Measurements from ENCODE around the gene MXD3.

GRCh38 chr5:177354711-177355110 is 43.0 kb upstream of the MXD3 start:
- TF ChIP-seq TOX (CRISPR knock-in tag; IDR thresholded peaks at IDR 0.05; ENCODE audit: borderline replicate concordance) (no peak), RARB (CRISPR knock-in tag; IDR thresholded peaks at IDR 0.05) (no peak), ZFP30 (CRISPR knock-in tag; IDR thresholded peaks at IDR 0.05) (no peak), ZFP3 (CRISPR knock-in tag; IDR thresholded peaks at IDR 0.05) (no peak), CREB5 (CRISPR knock-in tag; IDR thresholded peaks at IDR 0.05; ENCODE audit: low read depth) (no peak), CSDC2 (CRISPR knock-in tag; IDR thresholded peaks at IDR 0.05) (no peak), PPARA (CRISPR knock-in tag; IDR thresholded peaks at IDR 0.05; ENCODE audit: borderline replicate concordance) (no peak), ISL1 (CRISPR knock-in tag; IDR thresholded peaks at IDR 0.05) (no peak), POU6F1 (CRISPR knock-in tag; IDR thresholded peaks at IDR 0.05; ENCODE audit: borderline replicate concordance, low read depth) (no peak), ZNF8 (CRISPR knock-in tag; IDR thresholded peaks at IDR 0.05) (no peak), ZC3H10 (CRISPR knock-in tag; IDR thresholded peaks at IDR 0.05) (no peak), PATZ1 (CRISPR knock-in tag; IDR thresholded peaks at IDR 0.05; ENCODE audit: borderline replicate concordance) (no peak), TSHZ2 (CRISPR knock-in tag; IDR thresholded peaks at IDR 0.05) (no peak)
